Astrocyte of the cerebellum (primary cell): ENCODE results near the gene CTU1.

Experiments
- DNase-seq: peaks from one replicate; pipeline ENCODE4 v3.0.0-alpha.2; 2011; ENCODE audit warnings: low read depth
- H3K4me3 ChIP-seq: 2 replicates; pipeline ENCODE4 v1.5.1; 2011; ENCODE audit warnings: mild to moderate bottlenecking, low read depth, low read length, moderate library complexity
- in situ Hi-C: cut with HindIII; loops from 2 replicates; pipeline ENCODE4 v1.10.0; 2017; ENCODE audit warnings: low sequenced_read_pairs
- TF ChIP-seq, protein P1 (sequence below): IDR thresholded peaks from 2 replicates; pipeline ENCODE4 v1.5.1; 2012; ENCODE audit warnings: low read length, low read depth, moderate library complexity, mild to moderate bottlenecking; ENCODE audit errors: missing control alignments

The CTU1 gene

DNA sequence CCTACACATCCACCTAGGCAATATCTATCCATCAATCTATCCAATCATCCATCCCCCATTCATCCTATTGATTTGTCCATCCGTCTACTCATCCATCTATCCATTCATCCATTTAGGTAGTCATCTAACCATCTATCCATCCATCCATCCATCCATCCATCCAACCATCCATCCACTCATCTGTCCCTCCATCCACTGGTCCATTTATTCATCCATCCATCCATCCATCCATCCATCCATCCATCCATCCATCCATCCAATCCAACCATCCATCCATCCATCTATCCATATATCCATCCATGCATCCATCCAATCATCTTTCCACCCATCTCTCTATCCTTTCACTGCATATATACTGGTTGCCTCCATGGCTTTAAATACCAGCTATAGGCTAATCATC lies 47.2 kb downstream of the CTU1 start:
- no peak for DNase-seq
- H3K4me3 ChIP-seq = no peak overlapping the region
- in situ Hi-C loops = no loop called here
- TF ChIP-seq, protein P1, sequence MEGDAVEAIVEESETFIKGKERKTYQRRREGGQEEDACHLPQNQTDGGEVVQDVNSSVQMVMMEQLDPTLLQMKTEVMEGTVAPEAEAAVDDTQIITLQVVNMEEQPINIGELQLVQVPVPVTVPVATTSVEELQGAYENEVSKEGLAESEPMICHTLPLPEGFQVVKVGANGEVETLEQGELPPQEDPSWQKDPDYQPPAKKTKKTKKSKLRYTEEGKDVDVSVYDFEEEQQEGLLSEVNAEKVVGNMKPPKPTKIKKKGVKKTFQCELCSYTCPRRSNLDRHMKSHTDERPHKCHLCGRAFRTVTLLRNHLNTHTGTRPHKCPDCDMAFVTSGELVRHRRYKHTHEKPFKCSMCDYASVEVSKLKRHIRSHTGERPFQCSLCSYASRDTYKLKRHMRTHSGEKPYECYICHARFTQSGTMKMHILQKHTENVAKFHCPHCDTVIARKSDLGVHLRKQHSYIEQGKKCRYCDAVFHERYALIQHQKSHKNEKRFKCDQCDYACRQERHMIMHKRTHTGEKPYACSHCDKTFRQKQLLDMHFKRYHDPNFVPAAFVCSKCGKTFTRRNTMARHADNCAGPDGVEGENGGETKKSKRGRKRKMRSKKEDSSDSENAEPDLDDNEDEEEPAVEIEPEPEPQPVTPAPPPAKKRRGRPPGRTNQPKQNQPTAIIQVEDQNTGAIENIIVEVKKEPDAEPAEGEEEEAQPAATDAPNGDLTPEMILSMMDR = no peak

DNA sequence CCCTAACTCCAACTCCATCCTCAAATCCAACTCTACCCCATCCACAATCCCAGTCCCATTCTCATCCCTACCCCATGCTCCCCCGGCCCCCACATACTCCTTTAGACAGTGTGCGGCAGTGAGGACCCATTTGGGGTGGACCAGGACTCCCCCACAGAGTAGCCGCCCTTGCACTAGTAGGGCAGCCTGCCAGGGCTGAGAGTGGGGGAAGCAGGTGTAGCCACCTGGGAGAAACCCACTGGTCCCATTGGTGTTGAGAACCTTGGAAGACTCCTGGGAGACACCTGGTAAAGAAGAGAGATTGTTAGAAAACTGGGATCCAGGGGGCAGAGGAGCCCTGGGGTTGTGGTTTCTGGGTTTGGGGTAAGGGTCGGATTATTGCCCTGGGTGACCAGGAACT lies 47.9 kb downstream of the CTU1 start:
- in situ Hi-C loops = no loop called here
- no peak overlapping the region for H3K4me3 ChIP-seq
- no peak for DNase-seq
- TF ChIP-seq, protein P1 = no peak

DNA sequence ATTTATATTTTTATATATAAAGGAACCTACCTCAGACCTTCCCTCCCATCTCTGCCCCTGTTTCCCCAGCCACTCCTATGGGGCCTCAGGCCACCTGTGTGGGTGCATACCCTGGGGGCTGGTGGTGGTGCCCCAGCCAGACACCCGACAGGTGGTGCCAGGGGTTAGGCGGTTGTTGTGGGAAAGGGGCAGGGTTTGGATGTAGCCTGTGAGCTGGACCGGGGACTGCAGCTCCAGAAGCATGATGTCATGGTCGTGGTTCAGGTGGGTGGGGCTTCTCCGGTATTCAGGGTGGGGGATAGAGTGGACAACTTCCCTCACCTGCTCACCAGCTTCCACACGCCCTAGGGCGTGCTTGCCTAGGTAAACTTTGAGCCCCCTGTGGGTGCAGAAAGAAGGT lies 48.5 kb downstream of the CTU1 start:
- in situ Hi-C loops = no loop called here
- TF ChIP-seq, protein P1 = no peak
- H3K4me3 ChIP-seq = no peak overlapping the region
- DNase-seq = no peak

DNA sequence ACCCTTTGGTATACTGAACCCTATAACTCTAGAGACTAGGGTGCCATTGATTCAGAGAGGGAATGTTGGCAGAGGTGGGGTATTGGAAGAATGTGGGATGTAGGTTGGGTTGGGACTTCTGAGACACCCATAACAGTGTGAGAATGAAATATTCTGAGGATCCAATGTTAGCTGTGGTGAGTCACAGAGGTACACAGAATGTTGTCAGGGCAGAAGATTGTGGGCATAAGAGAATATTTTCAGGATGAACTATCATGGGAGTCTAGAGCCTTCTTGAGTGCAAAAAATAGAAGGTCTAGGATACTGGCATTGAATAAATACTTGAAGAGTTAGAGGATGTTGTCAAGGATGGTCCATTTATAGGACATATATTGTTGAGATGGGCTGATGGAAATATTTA lies 52.3 kb downstream of the CTU1 start:
- TF ChIP-seq, protein P1 = no peak
- H3K4me3 ChIP-seq = no peak overlapping the region
- in situ Hi-C loops = no loop called here
- no peak for DNase-seq
